GM18861 (cell line): ENCODE results near the gene SIN3B.

Experiments
- ATAC-seq: cut with Tn5 transposase; IDR thresholded peaks from one replicate; pipeline ENCODE4 v1.9.1; 2021; ENCODE audit not compliant: unreplicated experiment

Gene SIN3B

GRCh38 chr19:16825312-16826052 is 3.7 kb upstream of the SIN3B start:
- no peak for ATAC-seq

- no peak for ATAC-seq
These were observed 658 bp downstream of the SIN3B start for GRCh38 chr19:16829822-16830289.

DNA sequence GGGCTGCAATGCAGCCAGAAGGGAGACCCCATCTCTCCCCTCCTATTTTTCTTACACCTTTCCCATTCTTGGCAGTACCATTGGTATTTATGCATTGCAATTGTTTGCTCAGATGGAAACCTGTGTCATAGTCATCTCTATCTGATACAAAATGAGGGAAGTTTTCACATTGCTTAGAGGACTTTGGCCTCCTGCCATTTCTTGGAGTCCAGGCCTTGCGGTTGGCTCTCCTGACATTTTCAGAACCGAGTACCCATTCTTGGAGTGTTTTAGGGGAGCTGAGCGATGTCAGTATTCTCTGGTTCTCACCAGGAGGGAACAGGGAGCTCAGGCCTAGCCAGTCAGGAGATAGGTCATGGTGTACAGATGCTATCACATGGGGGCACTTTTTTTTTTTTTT is 1.5 kb downstream of the SIN3B start:
- no peak for ATAC-seq

GRCh38 chr19:16831531-16831930 is 2.3 kb downstream of the SIN3B start:
- ATAC-seq: no peak

DNA sequence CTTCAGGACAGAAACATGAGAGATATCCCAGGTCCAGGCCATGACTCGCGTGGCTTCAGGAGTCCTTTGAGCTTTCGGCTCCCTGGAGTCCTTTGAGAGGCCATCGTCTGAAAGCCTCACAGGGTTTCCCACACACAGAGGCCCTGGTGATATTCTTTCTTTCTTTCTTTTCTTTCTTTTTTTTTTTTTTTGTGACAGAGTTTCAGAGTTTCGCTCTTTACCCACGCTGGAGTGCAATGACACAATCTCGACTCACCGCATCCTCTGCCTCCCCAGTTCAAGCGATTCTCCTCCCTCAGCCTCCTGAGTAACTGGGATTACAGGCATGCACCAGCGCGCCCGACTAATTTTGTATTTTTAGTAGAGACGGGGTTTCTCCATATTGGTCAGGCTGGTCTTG is 5.5 kb downstream of the SIN3B start:
- no peak for ATAC-seq

DNA sequence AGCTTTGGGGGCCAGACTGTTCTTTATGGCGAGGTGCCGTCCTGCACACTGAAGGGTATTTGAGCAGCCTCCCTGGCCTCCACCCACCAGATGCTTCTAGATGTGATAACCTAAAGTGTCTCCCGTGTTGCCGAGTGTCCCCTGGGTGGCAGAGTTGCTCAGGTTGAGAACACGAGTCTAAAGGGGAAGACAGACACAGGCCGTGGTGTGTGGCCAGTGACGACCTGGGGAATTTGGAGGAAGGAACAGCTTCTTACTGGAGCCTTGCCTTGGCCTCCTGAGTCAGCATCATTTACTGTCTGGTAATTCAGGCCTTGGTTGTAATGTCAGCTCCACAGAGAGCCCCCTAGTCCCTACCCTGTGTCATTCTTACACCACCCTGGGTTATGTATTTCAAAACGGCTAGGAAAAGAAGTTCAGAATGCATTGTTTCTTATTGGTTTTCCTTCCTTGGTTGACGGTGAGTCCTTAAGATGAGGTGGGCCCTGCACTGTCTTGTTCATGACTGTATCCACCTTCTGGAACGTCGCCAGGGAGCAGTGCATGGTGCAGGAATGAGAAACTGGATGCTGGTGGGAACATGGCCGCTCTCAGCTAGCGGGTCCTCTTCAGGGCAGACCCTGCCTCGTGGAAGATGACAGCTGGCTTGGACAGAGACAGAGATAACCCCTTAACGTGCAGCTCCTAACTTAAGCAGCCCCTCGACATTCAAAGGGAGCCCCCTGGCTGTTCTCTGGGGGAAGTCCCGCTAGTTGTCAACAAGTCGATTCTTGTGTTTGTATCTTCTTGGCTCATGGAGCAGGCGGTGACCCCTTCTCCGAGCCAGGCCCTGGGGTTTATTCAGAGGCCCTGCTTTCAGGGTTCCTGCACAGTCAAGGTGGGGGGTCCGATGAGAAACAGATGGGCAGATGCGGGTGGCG is 7.2 kb downstream of the SIN3B start:
- no peak for ATAC-seq

DNA sequence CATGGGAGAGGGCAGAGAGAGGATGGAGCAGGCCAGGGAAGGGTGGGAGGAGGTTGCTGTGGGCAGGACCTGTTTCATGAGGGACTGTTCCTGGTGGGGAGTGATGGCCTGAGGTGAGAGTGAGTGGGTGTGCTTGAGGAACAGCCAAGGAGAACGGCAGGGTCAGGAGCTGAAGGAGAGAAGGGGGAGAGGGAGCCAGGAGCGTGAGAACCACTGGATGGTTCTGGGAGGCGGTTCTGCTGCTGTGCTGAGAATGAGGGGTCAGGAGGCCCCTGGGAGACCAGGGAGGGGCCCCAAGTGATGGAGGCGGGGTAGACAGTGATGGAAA is 7.8 kb downstream of the SIN3B start:
- ATAC-seq: no peak

- no peak for ATAC-seq
These were observed 12.3 kb downstream of the SIN3B start for GRCh38 chr19:16841391-16841926.

- no peak for ATAC-seq
These were observed 17.7 kb downstream of the SIN3B start for GRCh38 chr19:16846901-16847300.

DNA sequence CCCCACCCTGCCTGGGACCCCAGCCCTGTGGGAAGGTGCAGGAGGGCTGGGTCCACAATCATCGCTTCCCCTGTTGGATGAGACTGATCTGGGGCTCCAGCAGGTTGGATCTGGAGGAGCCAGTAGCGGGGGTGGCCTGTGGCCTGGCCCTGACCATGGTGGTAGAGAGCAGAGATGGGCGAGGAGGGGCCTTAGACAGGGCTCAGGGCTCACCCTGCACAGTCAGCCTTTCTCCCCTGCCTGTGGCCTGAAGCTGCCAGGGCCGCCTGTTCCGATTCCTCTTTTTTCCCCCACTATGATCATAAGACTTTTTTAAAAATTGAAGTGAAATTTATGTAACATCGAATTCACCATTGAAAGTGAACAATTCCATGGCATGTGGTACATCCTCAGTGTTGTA is 18.2 kb downstream of the SIN3B start:
- no peak for ATAC-seq

DNA sequence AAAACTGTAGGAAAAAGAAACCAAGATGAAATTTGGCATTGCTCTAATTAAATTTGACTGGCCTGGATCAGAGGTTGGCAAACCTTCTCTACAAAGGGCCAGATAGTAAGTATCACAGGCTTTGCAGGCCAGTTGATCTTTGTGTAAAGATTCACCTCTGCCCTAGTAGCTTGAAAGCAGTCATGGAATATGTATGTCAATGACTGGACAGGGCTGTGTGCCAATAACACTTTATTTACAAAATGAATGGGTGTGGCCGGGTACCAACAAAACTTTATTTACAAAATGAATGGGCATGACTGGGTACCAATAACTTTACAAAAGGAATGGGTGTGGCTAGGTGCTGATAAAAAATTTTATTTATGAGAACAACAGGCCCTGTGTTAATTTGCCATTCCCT is 20.0 kb downstream of the SIN3B start:
- no peak for ATAC-seq

GRCh38 chr19:16850133-16850532 is 20.9 kb downstream of the SIN3B start:
- ATAC-seq: no peak

DNA sequence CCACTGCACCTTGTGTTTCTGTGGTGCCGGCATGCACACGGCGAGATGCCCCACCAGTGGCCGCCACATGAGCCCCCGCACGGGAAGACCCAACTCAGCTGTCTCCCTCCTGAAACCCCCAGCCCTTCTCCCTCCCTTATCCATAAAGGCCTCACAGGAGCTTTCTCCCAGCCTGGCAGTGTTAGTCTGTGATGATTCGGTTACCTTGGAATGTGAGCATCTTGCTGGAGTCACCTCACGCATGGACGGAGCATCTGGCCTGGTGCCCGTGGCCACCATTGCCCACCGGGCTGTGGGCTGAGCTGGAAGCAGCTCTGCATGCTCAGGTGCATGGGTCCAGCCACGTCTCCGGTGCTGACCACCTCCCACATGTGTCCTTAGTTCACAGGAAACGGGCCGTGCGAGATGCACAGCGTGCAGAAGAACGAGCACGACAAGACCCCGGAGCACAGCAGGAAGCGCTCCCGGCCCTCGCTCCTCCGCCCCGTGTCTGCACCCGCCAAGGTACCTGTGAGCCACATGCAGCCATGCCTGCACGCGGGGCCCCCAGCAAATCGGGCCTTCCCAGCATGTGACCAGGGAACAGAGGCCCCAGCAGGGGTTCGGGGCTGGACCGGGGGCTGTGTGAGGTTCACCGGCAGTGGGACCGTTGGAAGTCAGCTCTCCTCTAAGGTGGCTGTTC is 22.0 kb downstream of the SIN3B start:
- ATAC-seq: no peak

DNA sequence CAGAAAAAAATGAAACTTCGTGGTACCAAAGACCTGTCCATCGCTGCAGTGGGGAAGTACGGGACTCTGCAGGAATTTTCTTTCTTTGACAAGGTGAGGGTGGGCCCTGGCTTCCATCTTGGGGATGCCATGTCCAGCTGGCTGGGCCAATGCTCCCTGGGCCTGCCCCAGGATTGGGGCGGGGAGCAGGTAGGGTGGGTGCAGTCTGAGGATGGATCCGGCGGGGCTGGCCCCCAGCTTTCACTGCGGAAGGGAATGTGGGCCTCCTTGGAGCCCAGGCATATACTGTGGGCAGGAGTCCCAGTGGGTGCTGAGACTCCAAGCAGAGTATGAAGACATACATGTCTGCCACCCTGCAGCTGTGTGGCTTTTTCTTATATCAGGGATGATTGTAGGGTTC is 23.9 kb downstream of the SIN3B start:
- ATAC-seq: no peak

GRCh38 chr19:16856091-16856490 is 26.9 kb downstream of the SIN3B start:
- ATAC-seq: no peak

DNA sequence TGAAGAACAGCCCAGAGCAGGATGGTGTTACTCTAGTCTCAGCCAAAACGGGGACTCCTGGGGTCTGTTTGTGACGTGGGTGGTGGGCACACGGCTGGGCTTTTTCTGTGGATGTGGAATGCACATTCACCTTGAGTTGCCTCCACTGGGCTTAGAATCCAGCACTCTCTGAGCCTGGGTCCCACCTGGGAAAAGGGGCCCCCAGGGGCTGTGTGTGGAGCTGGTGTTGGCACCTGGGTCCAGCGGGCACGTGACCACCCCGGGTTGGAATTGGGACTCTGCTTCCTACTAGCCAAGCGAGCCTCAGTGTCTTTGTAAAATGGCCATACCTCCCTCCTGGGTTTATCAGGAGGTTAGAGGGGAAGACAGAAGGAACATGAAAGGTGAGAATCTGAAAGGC is 30.4 kb downstream of the SIN3B start:
- ATAC-seq: no peak

- no peak for ATAC-seq
These were observed 30.9 kb downstream of the SIN3B start for GRCh38 chr19:16860118-16860517.

- no peak for ATAC-seq
These were observed 31.8 kb downstream of the SIN3B start for GRCh38 chr19:16861011-16861410.

DNA sequence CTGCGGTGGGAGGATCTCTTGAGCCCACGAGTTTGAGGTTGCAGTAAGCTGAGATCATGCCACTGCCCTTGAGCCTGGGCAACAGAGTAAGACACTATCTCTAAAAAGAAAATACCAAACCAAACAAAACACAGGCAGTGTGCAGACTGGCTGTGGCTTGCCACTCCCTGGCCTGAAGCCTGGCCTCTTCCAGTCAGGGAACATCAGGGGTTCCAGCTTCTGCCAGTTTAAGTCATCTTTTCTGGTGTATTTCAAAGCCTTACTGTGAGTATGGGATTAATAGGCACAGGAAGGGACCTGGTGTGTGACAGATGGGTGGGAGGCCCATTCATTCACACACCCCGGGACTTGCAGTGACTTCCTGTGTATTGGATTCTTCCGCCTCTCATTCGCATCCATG is 32.6 kb downstream of the SIN3B start:
- no peak for ATAC-seq

DNA sequence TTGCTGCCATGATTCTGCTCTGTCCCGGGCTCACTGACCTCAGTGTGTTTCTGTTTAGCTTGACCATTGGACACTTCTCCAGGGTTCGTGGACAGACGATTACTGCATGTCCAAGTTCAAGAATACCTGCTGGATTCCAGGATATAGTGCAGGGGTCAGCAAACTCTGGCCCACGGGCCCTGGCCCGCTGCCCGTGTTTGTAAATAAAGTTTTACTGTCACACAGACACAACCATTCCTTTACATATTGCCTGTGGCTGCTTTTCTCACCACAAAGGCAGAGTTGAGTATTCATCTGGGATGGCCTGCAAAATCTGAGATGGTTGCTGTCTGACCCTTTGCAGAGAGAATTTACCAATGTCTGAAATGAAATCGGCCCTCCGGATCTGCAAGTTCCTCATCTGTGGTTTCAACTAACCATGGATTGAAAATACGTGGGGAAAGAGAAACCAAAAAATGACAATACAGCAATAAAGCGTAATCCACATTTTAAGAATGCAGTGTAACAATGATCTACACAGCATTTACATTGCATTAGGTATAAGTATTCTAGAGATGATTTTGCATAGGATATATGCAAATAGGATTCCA is 33.7 kb downstream of the SIN3B start:
- ATAC-seq: no peak

- ATAC-seq: no peak
These were observed 38.0 kb downstream of the SIN3B start for GRCh38 chr19:16867211-16867610.
